NCI-H460 (cell line): ENCODE results near the gene ACSF3. TPM values are rescaled to one million over a fixed set of nuclear protein-coding genes. Genes with fewer than 3 reads are reported as not detected.
"Not testable (repeated sequence)": the region's sequence is repeated elsewhere in the genome, so short reads cannot be mapped to it uniquely, and the experiment has no call there.

Experiments used
- DNase-seq: peaks from one replicate; pipeline ENCODE4 v3.0.0-alpha.2; 2016; ENCODE audit warnings: low read depth; ENCODE audit errors: extremely low read depth
- total RNA-seq: library from RNA; depleted of rRNA; stranded (reverse); fragments of >200 nt; shearing (Covaris generic); gene quantifications from 2 replicates; pipeline ENCODE4 v1.2.3, GENCODE V29; 2014

ACSF3 gene
- total RNA-seq, 1 experiment from 2014 or later: 19.6 TPM

DNA sequence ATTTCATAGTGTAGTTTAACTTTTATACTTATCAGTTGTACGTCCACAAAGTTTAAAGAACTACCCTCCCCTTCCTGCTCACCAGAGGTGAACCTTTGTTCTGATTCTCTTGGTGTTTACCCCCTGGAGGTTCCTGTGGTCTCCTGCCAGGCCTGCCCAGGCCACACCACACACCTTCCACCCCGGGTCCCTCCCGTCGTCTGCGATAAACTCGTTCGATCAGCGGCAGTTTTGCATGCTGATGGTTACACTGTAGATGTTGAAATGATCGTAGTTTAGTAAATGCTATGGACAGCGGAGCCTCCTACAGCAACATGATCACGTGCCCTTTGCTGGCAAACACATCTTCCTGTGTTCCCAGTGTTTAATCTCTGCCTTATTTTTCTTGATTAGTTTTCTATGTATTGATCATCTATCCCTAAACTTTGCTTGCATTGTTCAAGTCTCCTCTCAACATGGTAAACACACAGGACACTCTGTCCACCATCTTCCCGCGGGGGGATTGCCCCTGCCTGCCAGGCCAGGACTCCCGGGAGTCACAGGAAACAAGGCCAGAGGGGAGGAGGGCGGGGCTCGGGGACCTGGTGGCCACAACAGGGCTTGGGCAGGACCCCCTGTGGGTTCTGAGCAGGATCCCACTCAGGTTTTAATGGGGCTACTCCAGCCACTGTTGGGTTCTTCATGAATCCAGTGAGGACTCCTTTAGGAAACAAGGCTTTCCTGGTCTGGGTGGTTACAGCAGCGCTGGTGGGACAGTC, 2.8 kb upstream of the ACSF3 start:
- DNase-seq: no peak

DNA sequence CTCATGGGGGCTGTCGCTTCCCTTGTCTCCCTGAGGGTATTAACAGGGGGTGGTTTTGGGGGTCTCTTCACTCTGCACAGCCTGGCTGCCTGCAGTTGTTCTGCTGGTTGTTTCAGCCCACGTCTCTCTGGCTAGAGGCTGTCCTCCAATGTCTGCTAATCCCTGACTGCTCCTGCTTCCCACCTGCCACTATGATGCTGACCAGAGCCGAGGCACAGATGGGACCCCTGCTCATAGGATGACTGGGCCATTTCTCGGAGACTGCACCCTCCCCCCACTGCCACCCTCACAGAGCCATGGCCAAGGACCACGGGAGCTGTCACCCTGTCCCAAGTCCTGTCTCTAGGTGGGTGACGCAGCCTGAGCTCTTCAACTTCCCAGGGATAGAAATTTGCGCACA, 1.6 kb upstream of the ACSF3 start:
- no peak for DNase-seq

DNA sequence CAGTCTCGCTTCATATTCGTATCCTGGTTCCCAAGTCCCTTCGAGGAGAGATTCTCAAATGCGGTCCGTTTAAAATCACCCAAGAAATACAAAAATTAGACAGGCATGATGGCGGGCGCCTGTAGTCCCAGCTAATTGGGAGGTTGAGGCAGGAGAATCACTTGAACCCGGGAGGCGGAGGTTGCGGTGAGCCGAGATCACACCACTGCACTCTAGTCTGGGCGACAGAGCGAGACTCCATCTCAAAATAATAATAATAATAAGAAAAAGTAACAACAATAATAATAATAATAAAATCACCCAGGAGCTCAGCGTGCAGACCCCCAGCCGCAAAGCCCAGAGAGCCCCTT, 425 bp upstream of the ACSF3 start:
- DNase-seq: not testable (repeated sequence)

- DNase-seq: no peak
Measured at GRCh38 chr16:89094252-89094879, 714 bp downstream of the ACSF3 start.

DNA sequence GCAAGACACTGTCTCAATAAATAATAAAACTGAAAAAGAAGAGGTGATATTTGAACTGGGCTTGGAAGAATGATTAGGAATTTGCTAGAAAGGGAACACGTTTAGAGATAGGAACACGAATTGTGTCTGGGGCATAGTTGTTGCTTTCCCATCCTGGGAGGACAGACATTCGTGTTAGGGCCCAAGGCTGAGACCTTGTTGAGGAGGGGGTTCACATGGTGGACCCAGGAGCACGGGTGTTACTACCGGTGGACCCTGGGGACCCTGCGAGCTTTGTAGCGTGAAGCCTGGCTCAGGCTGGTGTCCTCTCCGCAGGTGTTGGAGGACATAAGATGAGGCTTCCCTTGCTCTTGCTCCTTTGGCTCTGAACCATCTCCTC, 1.2 kb downstream of the ACSF3 start:
- DNase-seq: no peak

DNA sequence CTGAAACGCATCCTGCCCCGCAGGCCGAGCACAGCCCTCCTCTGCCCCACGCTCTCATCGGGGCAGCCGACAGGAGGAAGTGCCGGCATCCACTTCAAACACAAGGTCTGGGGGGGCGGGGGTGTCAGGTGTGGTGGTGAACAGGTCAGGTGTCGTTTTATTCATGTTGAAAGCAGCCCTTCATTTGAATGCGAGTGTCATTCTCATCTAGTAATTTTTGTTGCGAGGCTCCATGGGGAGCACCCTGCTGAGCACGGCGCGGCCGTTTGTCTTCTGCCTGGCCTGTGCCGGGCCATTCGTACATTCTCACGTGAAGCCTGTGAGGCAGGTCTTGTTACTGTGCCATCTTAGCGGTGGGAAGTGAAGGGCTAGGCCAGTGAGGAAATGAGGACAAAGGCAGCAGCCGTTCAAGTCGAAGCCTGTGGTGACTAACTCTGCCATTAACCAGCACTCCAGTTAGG, 1.9 kb downstream of the ACSF3 start:
- no peak for DNase-seq

DNA sequence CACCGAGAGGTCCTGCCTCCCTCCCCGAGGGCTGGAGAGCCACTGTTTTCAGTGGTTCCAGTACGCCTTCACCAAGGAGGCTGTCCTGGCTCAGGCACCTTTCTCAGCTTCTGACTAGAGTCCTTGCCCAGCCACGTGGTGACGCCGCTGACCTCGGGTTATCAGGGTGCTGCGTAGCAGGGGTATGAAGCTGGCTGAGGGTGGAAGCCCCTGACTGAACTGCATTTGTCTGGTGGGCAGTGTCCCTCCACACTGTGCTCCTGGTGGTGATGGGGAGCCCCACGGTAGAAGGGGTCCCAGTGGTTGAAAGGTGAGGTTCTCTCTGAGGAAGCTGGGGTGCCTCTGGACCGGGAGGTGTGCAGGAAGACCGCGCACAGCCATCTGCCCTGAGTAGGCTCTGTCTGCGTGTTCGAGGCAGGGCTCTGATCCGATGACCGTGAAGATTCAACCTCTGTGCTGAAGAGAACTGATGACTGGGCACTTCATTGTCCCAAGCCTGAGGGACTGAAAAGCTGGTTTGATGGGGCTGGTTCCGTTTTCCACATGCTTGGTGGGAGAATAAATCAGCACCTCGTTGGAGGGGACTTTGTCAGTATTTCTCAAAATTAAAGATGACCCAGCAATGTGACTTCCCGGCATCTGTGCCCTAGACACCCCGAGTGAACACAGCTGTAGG, 2.5 kb downstream of the ACSF3 start:
- no peak for DNase-seq

DNA sequence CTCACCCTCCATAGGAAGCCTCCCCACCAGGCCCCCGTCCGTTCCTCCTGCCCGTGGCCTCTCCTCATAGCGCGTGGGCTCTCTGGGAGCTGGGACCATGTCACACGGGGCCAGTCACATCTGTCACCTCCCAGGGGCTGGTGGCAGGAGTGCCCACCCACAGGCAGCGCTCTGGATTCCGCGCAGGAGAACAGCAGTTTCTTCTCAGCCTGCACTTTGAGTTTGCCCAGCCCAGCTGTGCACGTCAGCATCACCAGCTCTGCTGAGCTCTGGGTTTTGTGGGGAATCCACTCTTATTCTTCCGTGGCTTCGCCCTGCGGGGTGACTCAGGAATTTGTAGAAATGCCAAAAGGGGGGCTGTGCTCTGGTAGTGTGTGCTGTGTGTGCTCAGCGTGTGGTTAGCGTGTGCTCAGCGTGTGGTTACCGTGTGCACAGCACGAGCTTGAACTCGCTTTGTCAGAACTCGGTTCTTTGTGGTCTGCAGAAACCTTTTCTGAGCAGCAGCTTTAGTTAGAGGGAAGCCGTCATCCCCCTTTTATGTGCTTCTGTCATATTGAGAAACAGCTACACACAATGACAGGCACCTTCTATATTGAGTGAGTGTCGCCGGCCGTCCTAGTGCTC, 3.2 kb downstream of the ACSF3 start:
- DNase-seq: no peak

DNA sequence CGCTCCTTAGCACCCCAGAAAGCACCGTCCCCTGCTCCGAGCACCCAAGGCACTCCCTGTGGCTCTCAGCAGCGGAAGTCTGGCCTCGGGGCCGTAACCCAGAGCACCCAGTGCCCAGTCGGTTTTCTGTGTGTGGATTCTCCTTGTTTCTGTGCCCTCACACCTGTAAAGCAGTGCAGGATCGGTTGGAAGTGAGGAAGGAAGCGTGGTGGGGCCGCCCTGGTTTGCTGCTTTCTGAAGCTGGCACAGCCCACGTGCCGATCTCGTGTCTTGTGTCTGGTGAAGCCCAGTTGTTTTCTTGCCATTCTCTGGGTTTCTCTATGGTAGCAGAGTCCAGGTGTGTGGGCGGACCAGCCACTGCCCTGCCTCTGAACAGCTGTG, 3.7 kb downstream of the ACSF3 start:
- no peak for DNase-seq

GRCh38 chr16:89098767-89099430, 5.2 kb downstream of the ACSF3 start:
- DNase-seq: no peak

- no peak for DNase-seq
Measured at GRCh38 chr16:89099905-89100304, 6.3 kb downstream of the ACSF3 start.

- no peak for DNase-seq
Measured at GRCh38 chr16:89100601-89101302, 7.1 kb downstream of the ACSF3 start.

DNA sequence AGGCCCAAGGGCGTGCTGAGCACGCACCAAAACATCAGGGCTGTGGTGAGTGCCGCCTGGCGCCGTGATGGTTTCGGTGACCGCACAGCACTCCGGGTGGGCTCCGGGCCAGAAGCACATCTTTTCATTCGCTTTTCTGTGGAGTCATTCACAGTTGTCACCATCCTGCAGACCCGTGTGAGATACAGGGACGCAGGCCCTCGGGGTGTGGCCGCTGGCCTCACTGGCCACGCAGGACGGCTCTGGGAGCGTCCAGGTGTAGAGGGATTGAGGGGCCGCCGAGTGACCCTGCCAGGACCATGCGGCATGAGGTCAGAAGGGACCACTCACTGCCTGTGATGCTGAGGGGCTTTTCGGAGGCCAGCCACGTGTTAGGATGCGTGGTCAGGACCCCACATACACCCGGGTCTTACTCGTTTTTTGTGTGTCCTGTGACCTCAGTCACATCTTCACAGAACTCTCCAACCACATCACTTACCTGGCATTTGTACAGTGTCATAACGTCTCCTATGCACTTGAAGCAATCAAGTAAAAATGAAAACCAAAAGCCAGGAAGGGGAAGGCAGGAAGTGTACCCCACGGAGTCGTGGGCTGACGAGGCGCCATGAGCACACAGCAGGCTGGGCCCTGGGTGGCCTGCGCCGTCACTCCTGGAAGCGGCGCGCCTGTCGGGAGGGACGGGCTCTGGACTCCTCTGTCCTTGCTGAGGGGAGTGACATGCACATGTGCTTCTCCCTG, 7.8 kb downstream of the ACSF3 start:
- DNase-seq: no peak

DNA sequence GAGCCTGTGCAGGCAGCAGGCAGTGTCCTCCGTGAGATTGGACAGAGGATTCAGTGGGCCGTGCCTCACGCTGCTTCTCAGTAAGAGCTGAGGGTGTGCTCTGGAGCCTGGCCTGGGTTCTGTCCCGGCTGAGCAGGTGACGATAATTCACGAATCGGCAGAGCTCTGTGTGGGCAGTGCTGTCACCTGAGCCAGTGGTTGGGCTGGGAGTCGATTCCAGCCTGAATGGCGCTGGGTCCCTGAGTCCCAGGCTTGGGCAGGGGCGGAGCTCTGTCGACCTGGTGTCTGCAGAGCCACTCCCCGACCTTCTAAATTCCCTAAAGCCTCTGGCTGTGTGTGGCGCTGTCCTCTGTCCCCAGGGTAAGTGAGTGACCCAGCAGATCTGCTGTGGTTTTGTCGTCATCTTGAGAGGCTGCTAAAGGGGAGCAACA, 8.4 kb downstream of the ACSF3 start:
- DNase-seq: no peak

DNA sequence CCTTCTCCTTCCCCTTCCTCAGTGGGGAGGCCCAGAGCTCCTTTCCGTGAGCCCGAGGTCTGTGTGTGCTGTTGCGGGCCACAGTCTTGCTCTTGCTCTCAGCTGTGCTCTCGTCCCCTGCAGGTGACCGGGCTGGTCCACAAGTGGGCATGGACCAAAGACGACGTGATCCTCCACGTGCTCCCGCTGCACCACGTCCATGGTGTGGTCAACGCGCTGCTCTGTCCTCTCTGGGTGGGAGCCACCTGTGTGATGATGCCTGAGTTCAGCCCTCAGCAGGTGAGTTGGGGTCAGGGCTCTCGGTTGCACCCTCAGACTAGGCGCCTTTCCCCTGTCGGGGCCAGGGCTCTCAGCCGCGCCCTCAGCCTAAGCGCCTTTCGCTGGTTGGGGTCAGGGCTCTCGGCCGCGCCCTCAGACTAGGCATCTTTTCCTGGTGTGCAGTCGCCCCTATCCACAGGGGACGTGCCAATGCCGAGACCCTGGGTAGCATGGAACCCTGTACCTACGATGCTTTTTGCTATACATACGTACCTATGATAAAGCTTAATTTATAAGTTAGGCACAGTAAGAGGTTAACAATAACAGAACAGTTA, 8.9 kb downstream of the ACSF3 start:
- DNase-seq: no peak

- DNase-seq: no peak
Measured at GRCh38 chr16:89103156-89103555, 9.5 kb downstream of the ACSF3 start.

DNA sequence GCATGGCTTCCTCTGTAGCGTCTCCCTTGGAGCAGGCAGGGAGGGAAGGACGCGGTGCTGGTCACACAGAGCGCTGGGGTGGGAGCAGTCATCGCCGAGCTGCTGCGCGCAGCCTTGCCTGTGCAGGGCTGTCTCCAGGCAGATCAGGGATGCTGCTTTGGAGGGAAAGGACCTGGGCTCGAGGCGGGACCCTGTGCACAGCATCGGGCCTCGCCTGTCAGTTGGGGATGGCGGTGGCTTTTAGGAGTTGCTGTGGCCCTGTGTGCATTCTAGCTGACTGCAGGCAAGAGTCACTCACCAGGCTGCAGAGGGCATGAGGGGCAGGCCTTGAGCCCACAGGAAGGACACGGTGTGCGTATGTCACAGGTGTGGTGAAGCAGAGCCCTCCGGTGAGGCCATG, 10.1 kb downstream of the ACSF3 start:
- no peak for DNase-seq

- no peak for DNase-seq
Measured at GRCh38 chr16:89104303-89104702, 10.7 kb downstream of the ACSF3 start.

- DNase-seq: no peak
Measured at GRCh38 chr16:89104930-89105571, 11.4 kb downstream of the ACSF3 start.
